Measurements from ENCODE around the gene WDR45B.

- TF ChIP-seq EZH2phosphoT487 (IDR thresholded peaks at IDR 0.05; ENCODE audit: insufficient read depth, low read depth) (no peak), EZH2 (IDR thresholded peaks at IDR 0.05; ENCODE audit: insufficient read depth, poor library complexity, severe bottlenecking) (no peak)
These were observed 44.0 kb upstream of the WDR45B start for GRCh38 chr17:82692268-82692667.

All from GM23248 (cell line).